Ovary (tissue), 3 donors: ENCODE data around the gene PGM2.

Source experiments
- CTCF ChIP-seq, 3 donors: fragments of 450-650 bp in 2 of 3; fragments of 200-600 bp in 1 of 3; IDR thresholded peaks; one replicate each; pipeline versions ENCODE4 v1.5.1 to v1.8.0; 2016 to 2022; ENCODE audit warnings: antibody characterized with exemption in 3 of 3, mild to moderate bottlenecking in 1 of 3
- POLR2A ChIP-seq: fragments of 450-650 bp; IDR thresholded peaks from one replicate; pipeline ENCODE4 v1.6.1; 2017; ENCODE audit warnings: antibody characterized with exemption, mild to moderate bottlenecking, moderate library complexity
- donor health status: DM: no; HTN: no; CAD: no.

DNA sequence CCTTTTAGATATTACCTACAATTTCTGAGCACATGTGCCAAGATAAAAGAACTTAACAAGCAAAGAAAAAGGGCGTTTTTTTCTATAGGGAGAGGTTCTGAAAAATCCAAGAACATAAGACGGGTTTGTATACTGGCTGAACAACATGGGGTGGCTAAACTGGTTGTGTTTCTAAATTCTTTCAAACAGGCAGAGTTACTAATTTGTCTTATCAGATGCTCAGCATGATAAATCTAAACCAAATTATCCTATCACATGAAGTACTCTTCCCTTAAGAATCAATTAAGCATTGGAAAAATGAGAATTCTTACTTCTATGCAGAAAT, 45.4 kb upstream of the PGM2 start:
- TF ChIP-seq CTCF (IDR thresholded peaks at IDR 0.05) (no peak), POLR2A (no peak)
